GM12878 (cell line): ENCODE data around the gene WIPF2. TPM values are rescaled to one million over a fixed set of nuclear protein-coding genes. Genes with fewer than 3 reads are reported as not detected.
"Not testable (repeated sequence)": the region's sequence is repeated elsewhere in the genome, so short reads cannot be mapped to it uniquely, and the experiment has no call there.

Experiments used
- ATAC-seq: fragments of 200-7000 bp; cut with Tn5 transposase; 3 replicates; pipeline ENCODE4 v1.9.1; 2020; ENCODE audit warnings: mild to moderate bottlenecking, moderate library complexity
- BruUV-seq: library from RNA; stranded (reverse); fragments of 400-500 nt; replicated peaks from 2 replicates; lab custom pipeline; 2021; lab: Mats Ljungman, UMichigan
- CTCF ChIA-PET: fragments of 300-600 bp; sonication (Branson Sonifier 250); formaldehyde crosslinking; extraction: SDS; loops from one replicate; lab custom pipeline; 2021; ENCODE audit warnings: inconsistent platforms; lab: Yijun Ruan, JAX
- POLR2A ChIA-PET: fragments of 350-600 bp; formaldehyde crosslinking; extraction: SDS; loops from one replicate; lab custom pipeline; 2021; ENCODE audit warnings: inconsistent platforms; lab: Charles Lee
- RAD21 ChIA-PET: fragments of 300-600 bp; sonication (Branson Sonifier 250); formaldehyde crosslinking; loops from one replicate; lab custom pipeline; 2023; ENCODE audit warnings: antibody characterized with exemption; ENCODE audit not compliant: unreplicated experiment; lab: Charles Lee
- SMC1A ChIA-PET: fragments of 300-600 bp; sonication (Branson Sonifier 250); formaldehyde crosslinking; loops from one replicate; lab custom pipeline; 2023; ENCODE audit not compliant: unreplicated experiment, uncharacterized antibody; lab: Charles Lee
- DNase-seq: peaks from one replicate; pipeline ENCODE4 v3.0.0-alpha.2; 2011; ENCODE audit warnings: low read depth, low spot score
- FAIRE-seq: peaks from 3 replicates; lab custom pipeline; 2011; peaks lifted over from hg19 to GRCh38; lab: Jason Lieb, UNC
- H2AFZ ChIP-seq: 2 replicates; pipeline ENCODE4 v1.6.0; 2011; ENCODE audit warnings: low read depth, low read length, control low read depth; ENCODE audit not compliant: control insufficient read depth
- H3K27ac ChIP-seq: 2 replicates; pipeline ENCODE4 v1.5.1; 2011; ENCODE audit warnings: control low read depth; ENCODE audit not compliant: control insufficient read depth, insufficient read depth
- H3K27me3 ChIP-seq, 2 experiments: replicated peaks in 1 of 2; 2 replicates each; pipeline versions ENCODE4 v1.6.0 to v1.6.1; 2011; ENCODE audit warnings: low read length in 1 of 2; ENCODE audit not compliant: control insufficient read depth in 2 of 2, insufficient read depth in 2 of 2
- H3K36me3 ChIP-seq, 2 experiments: 2 replicates each; pipeline ENCODE4 v1.5.1; 2011; ENCODE audit warnings: low read length in 1 of 2; ENCODE audit not compliant: control insufficient read depth in 2 of 2, insufficient read depth in 2 of 2
- H3K4me1 ChIP-seq: 2 replicates; pipeline ENCODE4 v1.6.1; 2011; ENCODE audit warnings: mild to moderate bottlenecking, low read length, moderate library complexity, mixed read lengths; ENCODE audit not compliant: control insufficient read depth, insufficient read depth
- H3K4me2 ChIP-seq: 2 replicates; pipeline ENCODE4 v1.6.0; 2011; ENCODE audit warnings: control low read depth; ENCODE audit not compliant: control insufficient read depth, insufficient read depth
- H3K4me3 ChIP-seq: fragments of 200-600 bp; sonication (generic); 2 replicates; pipeline ENCODE4 v1.5.1; 2016
- H3K79me2 ChIP-seq: 2 replicates; pipeline ENCODE4 v1.6.0; 2011; ENCODE audit warnings: low read length; ENCODE audit not compliant: control insufficient read depth, insufficient read depth
- H3K9ac ChIP-seq: 2 replicates; pipeline ENCODE4 v1.8.0; 2011; ENCODE audit warnings: low read length, control low read depth, mixed read lengths; ENCODE audit not compliant: control insufficient read depth, insufficient read depth
- H3K9me3 ChIP-seq: replicated peaks from 3 replicates; pipeline ENCODE4 v1.5.1; 2011; ENCODE audit warnings: mild to moderate bottlenecking, low read length; ENCODE audit not compliant: control insufficient read depth, insufficient read depth
- H4K20me1 ChIP-seq: 2 replicates; pipeline ENCODE4 v1.6.0; 2011; ENCODE audit not compliant: control insufficient read depth, insufficient read depth
- RELA ChIP-seq: fragments of 450-650 bp; IDR thresholded peaks from 2 replicates; pipeline ENCODE4 v1.8.0; 2014; ENCODE audit warnings: borderline replicate concordance; ENCODE audit not compliant: partially characterized antibody
- WGBS: methylation state at CpG from one replicate; pipeline ENCODE4 v1.1.6; 2016; ENCODE audit warnings: low lambda C conversion rate; ENCODE audit not compliant: insufficient replicate concordance, insufficient coverage; ENCODE audit errors: missing lambda C conversion rate; 5-methylcytosine and 5-hydroxymethylcytosine counted together
- in situ Hi-C: fragments of 300-500 bp; cut with MboI; formaldehyde crosslinking; loops from 9 replicates; pipeline ENCODE4 v1.14.3; 2018; ENCODE audit warnings: mixed read lengths
- intact Hi-C: fragments of 100-400 bp; cut with micrococcal nuclease; formaldehyde crosslinking; loops from one replicate; pipeline ENCODE4 v1.14.2; 2022; ENCODE audit not compliant: unreplicated experiment
- polyA plus RNA-seq, 11 experiments: library from polyadenylated mRNA; depleted of rRNA in 4 of 11; unstranded in 6 of 11; stranded (reverse) in 5 of 11; fragments of >200 nt; fragmentation: Nextera tagmentation in 4 of 11; fragmentation: Illumina TruSeq in 1 of 11; extraction: Ambion mirVana in 4 of 11; extraction: Trizol in 1 of 11; gene quantifications; 1 replicate in 1 of 11; 2 replicates in 10 of 11; pipeline versions ENCODE4 v1.2.1 to v1.2.3, GENCODE V29; 2011 to 2016; ENCODE audit warnings: inconsistent platforms in 2 of 11, missing spikeins in 2 of 11, low read depth in 1 of 11
- total RNA-seq, 4 experiments: library from RNA; depleted of rRNA in 3 of 4; stranded (reverse); fragments of >200 nt in 3 of 4; fragmentation: Illumina TruSeq in 1 of 4; extraction: Trizol in 1 of 4; gene quantifications; 2 replicates each; pipeline versions ENCODE4 v1.2.1 to v1.2.3, GENCODE V29; 2013 to 2021

Gene WIPF2
- total and polyA plus RNA-seq, 10 of the 15 experiments (the other 5 are each of a cell fraction or from before 2014, with no cell fraction given), result 4.2 to 20.8 (median 7.1) TPM

DNA sequence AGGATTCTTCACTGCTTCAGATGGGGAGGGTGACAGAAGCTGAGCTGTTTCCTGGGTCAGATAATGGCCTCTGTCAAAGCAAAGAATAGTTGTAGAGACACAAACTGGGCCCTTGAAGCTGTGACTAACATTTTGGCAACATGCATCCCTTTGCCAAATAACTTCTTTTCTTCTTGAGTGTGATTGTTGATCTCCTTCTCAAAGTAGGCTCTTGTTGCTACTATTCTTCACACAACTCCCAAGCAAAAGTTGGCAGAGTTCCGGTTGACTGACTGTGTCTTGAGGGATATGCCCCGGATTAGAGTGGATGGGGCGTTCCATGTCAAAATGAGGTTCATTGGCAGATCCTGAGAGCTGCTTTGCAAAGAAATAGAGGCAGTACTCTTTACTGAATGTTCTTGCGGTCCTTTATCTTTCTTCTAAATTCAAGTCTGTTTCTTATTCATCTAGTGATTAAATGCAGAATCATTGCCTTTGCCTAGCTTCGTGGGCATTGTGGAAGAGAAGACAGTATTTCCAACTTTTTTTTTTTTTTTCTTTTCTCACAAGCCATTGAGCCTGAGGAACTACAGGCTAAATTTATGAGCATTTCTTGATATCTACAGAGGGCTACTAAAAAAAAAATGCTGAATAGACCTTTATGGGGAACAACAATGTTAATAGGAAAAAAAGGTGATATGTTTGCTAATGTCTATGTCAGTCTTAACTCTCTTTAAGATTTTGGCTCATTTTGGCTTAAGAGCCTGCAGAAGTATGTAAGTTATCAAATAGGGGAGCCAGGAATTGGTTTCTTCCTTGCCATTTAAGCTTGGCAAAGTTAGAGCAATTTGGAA is 5.8 kb downstream of the WIPF2 start:
- BruUV-seq, result TSS peak; percentile 22
- ATAC-seq, result no peak
- H3K79me2 ChIP-seq, result peaks cover 29% of the 10 kb centered on the region
- H3K36me3 ChIP-seq, result no peaks in the 10 kb centered on the region; a peak in 1 of 4 replicates
- H3K4me1 ChIP-seq, result no peaks in the 10 kb centered on the region
- WGBS, result 89% methylated on average over 5 of the region's 5 CpGs
- no peaks in the 10 kb centered on the region for H3K9me3 ChIP-seq
- H3K27ac ChIP-seq, result no peak overlapping the region
- no peak overlapping the region for H3K9ac ChIP-seq
- FAIRE-seq, result no peak
- ChIA-PET SMC1A (interaction anchor here (0.9 kb wide), 1 partner anchor 58 kb away, joined by 5 read pairs; no protein-coding TSS in a partner anchor), POLR2A (no interaction called here), CTCF (interaction anchor here (0.9 to 1.5 kb wide), 7 partner anchors 13 to 130 kb away, joined by 3 to 4 read pairs (median 3); no protein-coding TSS in a partner anchor), RAD21 (interaction anchor here (0.7 kb wide), 2 partner anchors 15 to 105 kb away, joined by 3 to 4 read pairs; no protein-coding TSS in a partner anchor)
- H3K27me3 ChIP-seq, result no peaks in the 10 kb centered on the region
- in situ Hi-C loops, result no loop called here
- TF ChIP-seq RELA, result no peak
- H3K4me2 ChIP-seq, result no peak overlapping the region
- H3K4me3 ChIP-seq, result no peak overlapping the region
- H2AFZ ChIP-seq, result no peak overlapping the region
- intact Hi-C loops, result no loop called here
- no peaks in the 10 kb centered on the region for H4K20me1 ChIP-seq
- DNase-seq, result no peak

DNA sequence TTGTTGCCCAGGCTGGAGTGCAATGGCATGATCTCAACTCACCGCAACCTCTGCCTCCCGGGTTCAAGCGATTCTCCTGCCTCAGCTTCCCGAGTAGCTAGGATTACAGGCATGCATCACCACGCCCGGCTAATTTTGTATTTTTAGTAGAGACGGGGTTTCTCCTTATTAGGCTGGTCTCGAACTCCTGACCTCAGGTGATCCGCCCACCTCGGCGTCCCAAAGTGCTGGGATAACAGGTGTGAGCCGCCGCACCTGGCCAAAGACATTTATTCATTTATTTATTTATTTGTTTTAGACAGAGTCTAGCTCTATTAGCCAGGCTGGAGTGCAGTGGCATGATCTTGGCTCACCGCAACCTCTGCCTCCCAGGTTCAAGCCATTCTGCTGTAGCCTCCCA is 10.0 kb downstream of the WIPF2 start:
- ChIA-PET POLR2A (interaction anchor here (1.3 kb wide), 1 partner anchor 11 kb away, joined by 8 read pairs; no protein-coding TSS in a partner anchor), CTCF (interaction anchor here (1.0 to 1.5 kb wide), 2 partner anchors 8 to 11 kb away, joined by 3 to 4 read pairs; no protein-coding TSS in a partner anchor)
- BruUV-seq, RAD21 ChIA-PET, H3K27ac ChIP-seq, SMC1A ChIA-PET, ATAC-seq, in situ Hi-C loops, H3K4me2 ChIP-seq, FAIRE-seq, H3K4me3 ChIP-seq, DNase-seq, H4K20me1 ChIP-seq, intact Hi-C loops, H3K4me1 ChIP-seq, H3K27me3 ChIP-seq, H3K36me3 ChIP-seq, H3K9ac ChIP-seq, H2AFZ ChIP-seq, H3K9me3 ChIP-seq: not testable (repeated sequence)
- 94% methylated on average over 14 of the region's 14 CpGs for WGBS
- H3K79me2 ChIP-seq, result peaks cover 11% of the 10 kb centered on the region
